ENCODE measurements around the gene DDX60.
"Not testable (repeated sequence)": the region's sequence is repeated elsewhere in the genome, so short reads cannot be mapped to it uniquely, and the experiment has no call there.

Gene DDX60

GRCh38 chr4:168318266-168318895 lies at the start of gene DDX60:
Gene DDX60 (minus strand): TSS chr4:168318752. CDS start chr4:168311259, 7,493 bp downstream.
- peak; percentile 84 for DNase-seq (ENCODE audit: low spot score)

DNA sequence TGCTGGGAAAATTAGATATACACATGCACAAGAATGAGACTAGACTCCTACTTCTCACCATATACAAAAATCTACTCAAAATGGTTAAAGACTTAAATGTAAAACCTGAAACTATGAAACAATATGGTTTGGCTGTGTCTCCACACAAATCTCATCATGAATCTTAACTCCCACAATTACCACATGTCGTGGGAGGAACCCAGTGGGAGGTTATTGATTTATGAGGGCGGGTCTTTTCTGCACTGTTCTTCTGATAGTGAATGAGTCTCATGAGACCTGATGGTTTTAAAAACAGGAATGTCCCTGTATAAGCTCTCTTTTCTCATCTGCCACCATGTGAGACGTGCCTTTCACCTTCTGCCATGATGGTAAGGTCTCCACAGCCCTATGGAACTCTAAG lies 48.5 kb upstream of the DDX60 start:
- DNase-seq (ENCODE audit: low spot score) = no peak

DNA sequence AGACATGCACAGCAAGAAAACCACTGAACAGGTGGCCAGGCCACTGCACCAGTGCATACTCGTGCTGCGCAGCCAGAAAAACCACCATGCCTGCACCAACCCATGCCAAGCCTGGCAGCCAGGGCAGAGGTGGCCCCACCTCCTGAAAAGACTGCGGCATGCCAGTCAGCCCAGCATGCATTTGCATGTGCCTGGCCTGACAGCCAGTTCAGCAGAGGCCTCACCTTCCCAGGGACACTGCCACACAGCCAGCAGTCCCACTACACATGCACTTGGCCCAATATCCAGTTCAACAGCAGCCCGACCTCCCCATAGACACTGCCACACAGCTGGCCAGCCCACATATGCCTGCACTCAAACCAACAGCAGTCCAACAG lies 43.5 kb upstream of the DDX60 start:
- DNase-seq (ENCODE audit: low spot score) = no peak

DNA sequence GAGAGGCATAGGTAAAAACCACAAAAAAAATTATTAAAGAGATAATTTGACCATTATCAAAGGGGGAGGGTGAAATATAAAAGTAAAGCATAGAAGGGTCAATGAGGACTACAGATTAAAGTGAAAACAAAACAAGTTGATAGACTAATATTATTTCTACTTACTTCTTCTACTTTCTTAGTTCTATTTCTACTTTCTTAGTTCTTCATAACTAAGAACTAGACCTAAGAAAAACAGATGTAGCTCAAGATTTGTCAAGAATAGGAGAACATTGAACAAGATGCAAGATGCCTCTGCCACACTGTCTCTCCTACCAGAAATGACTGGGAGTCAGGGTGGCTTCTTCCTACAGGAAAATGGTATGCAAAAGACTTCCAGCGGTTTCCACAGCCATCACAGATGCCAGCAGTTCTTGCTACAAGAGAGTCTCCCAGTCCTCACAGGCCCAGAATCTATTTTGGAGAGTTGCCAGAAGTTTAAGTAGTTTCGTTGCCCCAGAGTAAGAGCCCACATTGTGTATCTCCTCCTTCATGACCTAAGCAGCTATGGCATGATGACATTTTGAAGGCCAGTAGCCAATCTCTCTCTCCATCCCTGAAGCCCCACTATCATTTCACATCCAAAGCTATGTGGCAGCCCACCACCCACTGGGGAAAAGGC lies 42.9 kb upstream of the DDX60 start:
- DNase-seq (ENCODE audit: low spot score) = no peak

GRCh38 chr4:168360271-168360670 lies 41.7 kb upstream of the DDX60 start:
- no peak for DNase-seq (ENCODE audit: low spot score)

GRCh38 chr4:168357941-168358340 lies 39.4 kb upstream of the DDX60 start:
- DNase-seq (ENCODE audit: low spot score) = no peak

- no peak for DNase-seq (ENCODE audit: low spot score)
These were observed 35.2 kb upstream of the DDX60 start for GRCh38 chr4:168353746-168354145.

DNA sequence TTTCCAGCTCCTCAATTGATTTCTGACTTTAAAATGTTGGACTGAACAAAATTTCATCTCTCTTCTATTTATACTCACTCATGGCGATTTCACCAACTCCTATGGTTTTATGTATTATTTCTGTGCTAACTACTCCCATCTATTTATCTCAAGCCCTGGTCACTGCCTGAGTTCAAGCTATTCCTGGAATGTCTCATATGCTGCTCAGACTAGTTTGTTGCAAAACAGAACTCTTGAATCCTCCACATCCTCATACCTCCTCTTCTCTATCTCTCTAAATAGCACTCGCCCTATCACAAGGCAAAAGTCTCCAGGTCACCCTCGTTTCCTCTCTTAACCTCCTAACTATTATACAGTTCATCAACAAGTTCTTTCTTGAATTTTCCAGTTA lies 19.0 kb upstream of the DDX60 start:
- no peak for DNase-seq (ENCODE audit: low spot score)

GRCh38 chr4:168336837-168337549 lies 18.4 kb upstream of the DDX60 start:
- no peak for DNase-seq (ENCODE audit: low spot score)

- DNase-seq (ENCODE audit: low spot score) = no peak
These were observed 17.1 kb upstream of the DDX60 start for GRCh38 chr4:168335621-168336020.

GRCh38 chr4:168334053-168334452 lies 15.5 kb upstream of the DDX60 start:
- no peak for DNase-seq (ENCODE audit: low spot score)

- not testable (repeated sequence) for DNase-seq (ENCODE audit: low spot score)
These were observed 12.0 kb upstream of the DDX60 start for GRCh38 chr4:168330575-168330974.

- no peak for DNase-seq (ENCODE audit: low spot score)
These were observed 7.0 kb upstream of the DDX60 start for GRCh38 chr4:168325591-168325990.

DNA sequence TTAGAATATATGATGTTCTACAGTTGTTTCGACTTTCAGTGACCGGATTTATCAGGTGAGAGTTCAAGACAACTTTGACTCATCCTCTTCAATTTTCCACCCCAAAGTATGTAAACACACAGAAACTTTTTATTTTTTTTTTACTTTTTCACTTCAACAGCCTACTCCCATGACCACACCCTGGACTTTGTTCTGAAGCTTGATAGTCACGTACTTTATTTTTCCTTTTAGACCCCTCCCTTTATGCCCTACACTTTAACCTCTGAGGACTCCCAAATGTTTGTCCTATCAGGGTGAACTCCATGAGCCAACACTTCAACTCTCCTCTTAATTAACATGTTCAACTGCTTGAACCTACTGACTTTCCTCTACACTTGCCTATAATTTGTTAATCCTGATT lies 2.5 kb upstream of the DDX60 start:
- no peak for DNase-seq (ENCODE audit: low spot score)

DNA sequence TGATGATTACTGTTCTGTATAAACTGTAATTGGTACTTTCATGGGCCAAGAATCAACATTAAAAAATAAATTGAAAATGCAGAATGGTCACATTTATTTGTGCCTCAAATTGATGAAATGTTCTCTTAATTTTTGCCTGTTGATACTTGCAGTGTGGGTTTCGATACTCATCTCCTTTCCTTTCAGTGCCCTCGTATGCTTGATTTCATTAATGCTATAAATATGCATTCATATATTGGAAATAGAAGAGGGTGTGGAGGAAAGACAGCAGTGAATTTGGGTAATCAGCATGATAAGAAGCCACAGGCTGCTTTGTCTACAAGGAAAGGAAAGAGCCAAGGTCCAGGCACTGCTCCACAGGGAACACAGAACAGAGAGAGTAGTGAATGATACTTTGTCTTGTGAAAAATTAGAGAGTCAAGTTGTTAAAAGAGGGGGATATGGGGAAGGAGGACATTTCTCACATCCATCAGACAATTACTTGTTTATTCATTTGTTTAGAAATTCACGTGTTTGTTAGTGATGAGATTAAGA lies 1.0 kb upstream of the DDX60 start:
- no peak for DNase-seq (ENCODE audit: low spot score)

DNA sequence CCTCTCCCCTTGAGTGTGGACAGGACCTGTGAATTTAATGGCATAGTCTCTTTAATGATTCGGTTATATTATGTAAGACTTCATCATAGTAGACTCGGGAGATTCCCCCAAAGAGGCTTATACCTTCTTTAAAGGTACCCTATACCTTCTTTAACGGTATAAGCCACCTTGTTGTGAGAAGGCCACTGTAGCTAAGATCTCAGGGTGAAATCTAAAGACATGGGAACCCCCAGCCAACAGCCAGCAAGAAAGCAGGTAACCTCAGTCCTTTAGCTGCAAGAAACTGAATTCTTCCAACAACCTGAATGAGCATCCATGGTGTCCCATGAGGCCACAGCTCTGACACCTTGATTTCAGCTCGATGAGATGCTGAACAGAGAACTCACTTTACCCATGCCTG lies 931 bp downstream of the DDX60 start:
- no peak for DNase-seq (ENCODE audit: low spot score)

- no peak for DNase-seq (ENCODE audit: low spot score)
These were observed 8.8 kb downstream of the DDX60 start for GRCh38 chr4:168309781-168310180.

DNA sequence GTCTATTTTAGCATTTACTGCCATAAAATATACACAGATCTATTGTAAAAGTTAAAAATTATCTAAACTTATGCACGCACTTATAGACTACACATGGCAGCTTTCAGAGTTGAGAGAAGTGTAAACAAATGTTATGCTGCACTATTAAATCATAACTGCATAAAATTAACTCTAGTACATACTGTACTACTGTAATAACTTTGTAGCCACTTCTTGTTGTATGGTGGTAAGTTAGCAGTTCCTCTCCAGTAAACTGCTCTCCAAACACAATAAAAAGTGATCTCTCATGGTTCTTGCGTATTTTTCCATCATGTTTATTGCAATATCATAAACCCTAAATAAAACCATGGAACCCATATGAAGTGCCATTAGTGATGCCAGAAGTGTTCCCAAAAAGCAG lies 9.6 kb downstream of the DDX60 start:
- DNase-seq (ENCODE audit: low spot score) = no peak

DNA sequence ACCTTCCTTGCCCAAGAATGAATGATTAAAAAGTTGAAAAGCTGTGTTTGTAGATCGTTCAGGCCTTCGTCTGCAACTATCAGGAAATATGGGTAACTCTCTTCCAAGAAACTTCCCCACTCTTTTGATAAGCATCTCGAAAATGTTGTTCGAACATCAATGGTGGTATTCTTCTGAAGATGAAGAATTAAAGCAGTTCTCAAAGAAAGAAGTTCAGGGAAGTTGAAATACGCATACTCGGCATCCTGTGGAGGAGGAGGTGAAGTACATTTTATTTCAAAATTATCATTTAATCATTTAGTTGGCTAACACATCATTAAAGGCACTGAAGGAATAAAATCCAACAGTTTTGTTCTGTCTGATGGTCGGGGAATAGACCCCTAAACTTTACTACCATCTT lies 12.1 kb downstream of the DDX60 start:
- no peak for DNase-seq (ENCODE audit: low spot score)

DNA sequence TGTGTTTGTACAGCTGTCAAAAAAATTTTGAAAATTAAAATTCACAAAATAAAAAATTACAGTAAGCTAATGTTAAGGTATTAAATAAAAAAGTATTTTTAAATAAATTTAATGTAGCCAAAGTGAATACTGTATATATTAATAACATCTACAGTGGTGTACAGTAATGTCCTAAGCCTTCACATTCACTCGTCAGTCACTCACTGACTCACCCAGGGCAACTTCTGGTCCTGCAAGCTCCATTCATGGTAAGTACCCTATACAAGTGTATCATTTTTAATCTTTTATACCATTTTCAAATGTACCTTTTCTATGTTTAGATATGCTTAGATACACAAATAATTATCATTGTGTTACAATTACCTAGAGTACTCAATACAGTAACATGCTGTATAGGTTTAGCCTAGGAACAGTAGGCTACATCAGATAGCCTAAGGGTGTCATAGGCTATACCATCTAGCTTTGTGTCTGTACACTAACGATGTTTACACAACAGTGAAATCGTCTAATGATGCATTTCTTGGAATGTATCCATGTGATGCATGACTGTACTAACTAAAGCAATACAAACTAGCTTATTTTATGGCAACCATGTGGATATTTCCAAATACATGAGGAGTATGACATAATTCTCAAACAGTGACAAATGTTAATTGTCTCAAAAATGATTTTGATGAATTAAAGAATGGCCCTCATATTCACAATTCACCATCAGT lies 13.7 kb downstream of the DDX60 start:
- peak; percentile 18 for DNase-seq (ENCODE audit: low spot score)

- not testable (repeated sequence) for DNase-seq (ENCODE audit: low spot score)
These were observed 15.1 kb downstream of the DDX60 start for GRCh38 chr4:168303430-168303829.

- no peak for DNase-seq (ENCODE audit: low spot score)
These were observed 25.1 kb downstream of the DDX60 start for GRCh38 chr4:168293386-168293975.

Measured in GM03348 (cell line).